ENCODE data around the gene SOHLH1. TPM values are rescaled to one million over a fixed set of nuclear protein-coding genes. Genes with fewer than 3 reads are reported as not detected.
"Not testable (repeated sequence)": the region's sequence is repeated elsewhere in the genome, so short reads cannot be mapped to it uniquely, and the experiment has no call there.

SOHLH1 gene
- total RNA-seq, 4 donors from 2014 or later, result not detected

GRCh38 chr9:135677641-135678168, 21.6 kb downstream of the SOHLH1 start:
- DNase-seq (ENCODE audit: extremely low spot score), result no peak
- TF ChIP-seq POLR2AphosphoS5 (IDR thresholded peaks at IDR 0.05) (no peak), EP300 (IDR thresholded peaks at IDR 0.05) (no peak), POLR2A (IDR thresholded peaks at IDR 0.05; ENCODE audit: low read depth) (no peak)
- TF ChIP-seq, protein P1, sequence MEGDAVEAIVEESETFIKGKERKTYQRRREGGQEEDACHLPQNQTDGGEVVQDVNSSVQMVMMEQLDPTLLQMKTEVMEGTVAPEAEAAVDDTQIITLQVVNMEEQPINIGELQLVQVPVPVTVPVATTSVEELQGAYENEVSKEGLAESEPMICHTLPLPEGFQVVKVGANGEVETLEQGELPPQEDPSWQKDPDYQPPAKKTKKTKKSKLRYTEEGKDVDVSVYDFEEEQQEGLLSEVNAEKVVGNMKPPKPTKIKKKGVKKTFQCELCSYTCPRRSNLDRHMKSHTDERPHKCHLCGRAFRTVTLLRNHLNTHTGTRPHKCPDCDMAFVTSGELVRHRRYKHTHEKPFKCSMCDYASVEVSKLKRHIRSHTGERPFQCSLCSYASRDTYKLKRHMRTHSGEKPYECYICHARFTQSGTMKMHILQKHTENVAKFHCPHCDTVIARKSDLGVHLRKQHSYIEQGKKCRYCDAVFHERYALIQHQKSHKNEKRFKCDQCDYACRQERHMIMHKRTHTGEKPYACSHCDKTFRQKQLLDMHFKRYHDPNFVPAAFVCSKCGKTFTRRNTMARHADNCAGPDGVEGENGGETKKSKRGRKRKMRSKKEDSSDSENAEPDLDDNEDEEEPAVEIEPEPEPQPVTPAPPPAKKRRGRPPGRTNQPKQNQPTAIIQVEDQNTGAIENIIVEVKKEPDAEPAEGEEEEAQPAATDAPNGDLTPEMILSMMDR (IDR thresholded peaks at IDR 0.05), result no peak
- Histone ChIP-seq H3K4me3 (no peak overlapping the region), H3K27ac (replicated peaks in 1 of 4) (no peak overlapping the region), H3K9me3 (no peaks in the 10 kb centered on the region), H3K27me3 (peaks cover 0 to 41% (median 0%) of the 10 kb centered on the region in 4 donors), H3K4me1 (no peaks in the 10 kb centered on the region), H3K36me3 (no peaks in the 10 kb centered on the region)
- 83% methylated on average over 1 of the region's 22 CpGs for WGBS
- intact Hi-C loops (cut with DNase I), result no loop called here

DNA sequence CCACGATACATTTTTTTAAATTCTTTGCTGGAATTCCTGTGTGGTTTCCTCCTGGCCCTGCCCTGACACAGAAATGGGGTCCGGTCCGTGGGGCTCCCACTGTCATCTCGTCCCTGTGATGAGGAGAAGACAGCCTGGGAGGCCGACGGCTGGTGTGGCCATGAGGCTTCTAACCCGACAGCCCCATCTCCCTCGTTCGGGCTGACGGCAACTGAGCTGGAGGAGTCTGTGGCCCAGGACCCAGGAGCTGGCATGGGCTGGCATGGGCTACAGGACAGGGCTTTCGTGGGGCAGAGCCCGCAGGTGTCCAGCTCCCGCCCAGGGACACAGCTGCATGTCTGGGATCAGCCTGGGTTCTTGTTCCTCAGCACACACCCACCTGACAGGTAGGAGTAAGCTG, 22.4 kb downstream of the SOHLH1 start:
- no peak for DNase-seq (ENCODE audit: extremely low spot score)
- Histone ChIP-seq H3K9me3 (no peaks in the 10 kb centered on the region), H3K36me3 (no peaks in the 10 kb centered on the region), H3K4me1 (no peaks in the 10 kb centered on the region), H3K27ac (replicated peaks in 1 of 4) (no peak overlapping the region), H3K4me3 (no peak overlapping the region), H3K27me3 (peaks cover 0 to 41% (median 0%) of the 10 kb centered on the region in 4 donors)
- intact Hi-C loops (cut with DNase I), result no loop called here
- TF ChIP-seq POLR2A (IDR thresholded peaks at IDR 0.05; ENCODE audit: low read depth), result no peak
- 83% methylated on average over 8 of the region's 13 CpGs for WGBS

- no peaks in the 10 kb centered on the region for H3K9me3 ChIP-seq
- H3K4me3 ChIP-seq, result no peak overlapping the region
- H3K27ac ChIP-seq (replicated peaks in 1 of 4), result no peak overlapping the region
- peaks cover 0 to 47% (median 0%) of the 10 kb centered on the region in 4 donors for H3K27me3 ChIP-seq
- no peak for DNase-seq (ENCODE audit: extremely low spot score)
- no peaks in the 10 kb centered on the region for H3K4me1 ChIP-seq
- TF ChIP-seq POLR2A (IDR thresholded peaks at IDR 0.05; ENCODE audit: low read depth), result no peak
- TF ChIP-seq, protein P1 (IDR thresholded peaks at IDR 0.05), result no peak
- TF ChIP-seq POLR2AphosphoS5 (IDR thresholded peaks at IDR 0.05), result no peak
- TF ChIP-seq EP300 (IDR thresholded peaks at IDR 0.05), result no peak
- 62% methylated on average over 9 of the region's 10 CpGs for WGBS
- intact Hi-C loops (cut with DNase I), result no loop called here
- no peaks in the 10 kb centered on the region for H3K36me3 ChIP-seq
Observed at GRCh38 chr9:135674977-135675376, 24.3 kb downstream of the SOHLH1 start.

- H3K4me3 ChIP-seq, result no peak overlapping the region
- no peak for TF ChIP-seq EP300 (IDR thresholded peaks at IDR 0.05)
- TF ChIP-seq, protein P1 (IDR thresholded peaks at IDR 0.05), result no peak
- TF ChIP-seq POLR2A (IDR thresholded peaks at IDR 0.05; ENCODE audit: low read depth), result no peak
- TF ChIP-seq POLR2AphosphoS5 (IDR thresholded peaks at IDR 0.05), result no peak
- intact Hi-C loops (cut with DNase I), result no loop called here
Observed at GRCh38 chr9:135673941-135674340, 25.3 kb downstream of the SOHLH1 start.

GRCh38 chr9:135672786-135673185, 26.5 kb downstream of the SOHLH1 start:
- H3K36me3 ChIP-seq; H3K9me3 ChIP-seq; H3K4me3 ChIP-seq; intact Hi-C loops (cut with DNase I); H3K4me1 ChIP-seq; DNase-seq (ENCODE audit: extremely low spot score); H3K27ac ChIP-seq (replicated peaks in 1 of 4): not testable (repeated sequence)
- WGBS, result 87% methylated on average over 7 of the region's 7 CpGs
- H3K27me3 ChIP-seq, result peaks cover 0 to 39% (median 0%) of the 10 kb centered on the region in 4 donors

More at GRCh38 chr9:135673941-135674340, 25.3 kb downstream of the SOHLH1 start:
- Histone ChIP-seq H3K27me3 (peaks cover 0 to 49% (median 0%) of the 10 kb centered on the region in 4 donors), H3K9me3 (no peaks in the 10 kb centered on the region), H3K4me1 (no peaks in the 10 kb centered on the region), H3K36me3 (no peaks in the 10 kb centered on the region), H3K27ac (replicated peaks in 1 of 4) (no peak overlapping the region)
- DNase-seq (ENCODE audit: extremely low spot score), result no peak
- 85% methylated on average over 8 of the region's 8 CpGs for WGBS

DNA sequence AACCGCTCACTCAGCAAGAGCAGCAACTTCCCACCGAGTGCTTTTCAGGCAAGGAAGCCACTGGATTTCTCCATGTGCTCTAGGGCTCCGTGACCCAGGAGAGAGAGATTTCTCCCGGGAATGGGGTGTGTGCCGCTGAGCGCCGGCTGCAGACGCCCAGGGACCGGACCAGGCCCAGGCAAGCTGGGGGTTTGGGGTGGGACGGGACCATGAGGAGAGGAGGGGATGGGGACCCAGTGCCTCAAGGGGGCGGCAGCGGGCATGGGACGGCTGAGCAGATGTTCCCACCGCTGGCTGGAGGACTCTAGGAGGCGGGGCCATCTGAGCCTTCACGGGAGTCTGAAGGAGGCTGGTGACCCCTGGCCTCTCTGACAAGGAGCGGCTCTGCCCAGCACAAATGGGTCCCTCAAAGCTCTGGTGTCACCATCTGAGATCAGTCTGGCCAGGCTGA, 27.7 kb downstream of the SOHLH1 start:
- intact Hi-C loops (cut with DNase I), result no loop called here
- H3K4me3 ChIP-seq, result no peak overlapping the region
- no peak overlapping the region for H3K27ac ChIP-seq (replicated peaks in 1 of 4)
- no peak for DNase-seq (ENCODE audit: extremely low spot score)
- H3K27me3 ChIP-seq, result peaks cover 0 to 48% (median 0%) of the 10 kb centered on the region in 4 donors
- no peaks in the 10 kb centered on the region for H3K9me3 ChIP-seq
- H3K4me1 ChIP-seq, result no peaks in the 10 kb centered on the region
- no peaks in the 10 kb centered on the region for H3K36me3 ChIP-seq
- TF ChIP-seq, protein P1 (IDR thresholded peaks at IDR 0.05), result no peak
- TF ChIP-seq POLR2A (IDR thresholded peaks at IDR 0.05; ENCODE audit: low read depth) (no peak), EP300 (IDR thresholded peaks at IDR 0.05) (no peak), POLR2AphosphoS5 (IDR thresholded peaks at IDR 0.05) (no peak)
- WGBS, result 44% methylated on average over 3 of the region's 17 CpGs

Measured in esophagus muscularis mucosa (tissue), 4 donors.